Activated CD4-positive, alpha-beta T cell treated with anti-CD3 and anti-CD28 coated beads, Interleukin-2, amount 50 U/mL, for 48 hours (primary cell): Measurements from ENCODE around the gene CCNY.
"Not testable (repeated sequence)": the region's sequence is repeated elsewhere in the genome, so short reads cannot be mapped to it uniquely, and the experiment has no call there.

ENCODE experiments used
- DNase-seq, 2 experiments: peaks; one replicate each; pipeline ENCODE4 v3.0.0-alpha.2; 2020

Gene CCNY

DNA sequence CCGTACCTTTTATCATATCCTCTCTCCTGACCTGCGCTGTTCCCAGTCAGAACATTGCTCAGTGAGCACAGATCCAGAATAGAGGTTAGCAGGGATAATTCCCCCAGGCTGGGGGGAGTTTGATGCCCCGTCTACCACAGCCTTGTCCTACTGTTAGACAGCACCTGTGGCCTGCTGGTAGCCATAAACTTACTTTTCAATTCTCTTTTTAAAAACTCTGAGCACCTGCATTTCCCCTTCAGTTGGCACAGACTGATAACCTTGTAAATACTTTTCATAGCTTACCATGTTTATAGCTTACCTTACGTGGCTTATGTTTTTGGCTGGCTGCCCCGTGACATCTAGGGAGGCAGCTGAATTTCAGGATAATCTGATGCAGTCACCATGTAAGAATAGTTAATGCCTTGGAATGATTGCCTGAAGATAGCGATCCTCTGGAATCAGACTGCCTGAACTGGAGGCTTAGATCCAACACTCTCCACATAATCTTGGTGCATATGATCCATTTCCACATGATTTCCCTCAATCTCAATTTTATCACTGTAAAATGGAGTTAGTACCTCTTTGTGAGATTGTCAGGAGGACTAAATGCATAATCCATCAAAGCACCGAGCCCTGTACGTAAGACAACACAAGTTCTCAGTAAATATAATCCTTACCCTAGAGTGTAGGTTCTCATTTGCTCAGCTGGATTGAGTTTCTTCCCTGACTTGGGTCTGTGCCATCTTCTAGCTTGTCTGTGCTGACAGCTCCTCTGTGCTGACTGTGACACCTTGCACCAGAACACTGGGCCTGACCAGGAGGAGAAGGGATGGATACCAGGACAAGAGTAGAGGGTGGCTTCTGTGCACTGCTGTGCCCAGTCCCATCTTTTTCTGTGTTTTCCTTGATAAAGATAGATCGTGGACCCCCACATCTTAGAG lies 157.1 kb downstream of the CCNY start:
- DNase-seq, result no peak

DNA sequence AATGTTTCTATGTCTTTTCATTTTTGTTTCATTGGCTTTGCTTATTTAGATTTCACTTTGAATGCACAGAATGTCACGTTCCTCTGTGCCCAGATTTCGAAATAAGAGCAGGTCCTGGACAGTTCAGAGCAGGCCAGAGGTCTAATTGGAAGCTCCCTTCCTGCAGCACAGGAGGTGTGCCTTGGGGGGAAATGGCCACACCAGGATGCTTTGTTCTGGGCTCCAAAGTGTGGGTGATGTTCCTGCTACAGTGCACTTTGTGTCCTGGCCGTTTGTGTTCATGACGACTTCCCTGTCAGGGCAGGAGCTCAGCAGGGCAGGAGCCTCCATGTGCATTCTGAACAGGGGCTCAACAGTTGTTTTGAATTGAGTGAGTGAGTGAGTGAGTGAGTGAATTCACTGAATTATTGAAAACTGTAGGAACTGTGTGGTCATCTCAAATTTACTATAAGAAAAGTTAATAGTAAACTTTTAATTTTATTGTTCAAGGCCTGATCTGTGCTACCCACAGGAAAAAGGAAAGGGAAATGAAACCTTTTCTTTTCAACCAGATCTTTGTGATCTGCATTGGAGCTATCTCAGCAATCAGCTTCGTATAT lies 159.3 kb downstream of the CCNY start:
- no peak for DNase-seq

GRCh38 chr10:35497909-35498308 lies 161.6 kb downstream of the CCNY start:
- DNase-seq, result no peak

- no peak for DNase-seq
Observed at GRCh38 chr10:35498693-35499092, 162.4 kb downstream of the CCNY start.

DNA sequence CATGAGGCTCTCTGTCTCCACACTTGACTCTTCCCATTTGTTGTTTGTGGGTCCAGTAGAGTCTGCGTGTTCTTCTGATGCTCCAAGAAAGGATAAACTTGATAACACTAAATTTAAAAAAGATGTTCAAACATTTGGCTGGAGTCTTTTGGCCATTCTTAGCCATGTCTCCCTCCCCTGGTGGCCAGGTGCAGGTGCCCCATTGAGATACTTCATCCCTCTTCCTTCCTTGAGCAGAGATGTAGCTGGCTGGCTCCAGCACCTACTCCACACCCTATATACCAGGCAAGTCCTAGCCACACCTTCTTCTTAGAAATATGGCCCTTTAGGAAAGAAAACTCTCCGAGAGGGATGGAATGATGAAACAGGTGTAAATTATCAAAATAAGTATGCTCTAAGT lies 165.6 kb downstream of the CCNY start:
- DNase-seq, result no peak

DNA sequence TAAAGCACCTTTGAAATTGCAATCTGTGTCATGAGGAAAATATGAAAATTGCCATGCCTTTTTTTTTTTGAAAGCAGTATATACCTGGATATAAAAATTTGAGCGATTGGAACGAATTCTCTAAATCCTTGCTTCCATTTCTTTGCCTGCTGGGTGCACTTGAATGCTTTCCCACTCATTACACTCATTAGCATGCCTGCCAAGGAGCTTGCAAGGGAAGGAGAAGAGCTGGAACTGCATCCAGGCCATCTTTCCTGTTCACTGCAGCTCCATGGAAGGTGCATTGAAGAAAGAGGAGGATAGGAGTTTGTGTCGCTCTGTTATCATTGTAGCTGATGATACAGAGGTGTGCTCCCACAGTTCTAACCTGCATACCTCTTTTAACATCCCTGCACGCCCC lies 166.4 kb downstream of the CCNY start:
- no peak for DNase-seq

DNA sequence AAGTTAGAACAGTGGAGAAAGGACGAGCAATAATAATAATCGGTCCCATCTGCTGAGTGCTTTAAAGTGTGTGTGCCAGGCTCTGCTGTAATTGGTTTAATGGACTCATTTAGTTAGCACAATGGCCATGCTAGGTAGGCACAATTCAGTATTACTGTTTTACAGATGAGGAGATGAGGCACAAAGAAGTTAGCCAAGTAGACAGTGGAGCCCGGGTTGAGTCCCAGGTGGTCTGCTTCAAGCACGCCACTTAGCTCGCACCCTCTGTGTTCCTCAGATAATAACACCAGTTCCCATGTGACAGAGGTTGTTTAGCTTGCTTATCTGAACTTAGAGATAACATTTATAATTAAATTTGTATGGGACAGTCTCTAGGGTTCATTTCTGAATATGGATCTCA lies 167.3 kb downstream of the CCNY start:
- no peak for DNase-seq

GRCh38 chr10:35504132-35504531 lies 167.8 kb downstream of the CCNY start:
- DNase-seq, result no peak

- no peak for DNase-seq
Observed at GRCh38 chr10:35505241-35505873, 169.0 kb downstream of the CCNY start.

- DNase-seq, result no peak
Observed at GRCh38 chr10:35506741-35507140, 170.4 kb downstream of the CCNY start.

- DNase-seq, result no peak
Observed at GRCh38 chr10:35507519-35508109, 171.3 kb downstream of the CCNY start.

GRCh38 chr10:35508647-35509046 lies 172.3 kb downstream of the CCNY start:
- DNase-seq, result no peak

- no peak for DNase-seq
Observed at GRCh38 chr10:35510891-35511290, 174.6 kb downstream of the CCNY start.

DNA sequence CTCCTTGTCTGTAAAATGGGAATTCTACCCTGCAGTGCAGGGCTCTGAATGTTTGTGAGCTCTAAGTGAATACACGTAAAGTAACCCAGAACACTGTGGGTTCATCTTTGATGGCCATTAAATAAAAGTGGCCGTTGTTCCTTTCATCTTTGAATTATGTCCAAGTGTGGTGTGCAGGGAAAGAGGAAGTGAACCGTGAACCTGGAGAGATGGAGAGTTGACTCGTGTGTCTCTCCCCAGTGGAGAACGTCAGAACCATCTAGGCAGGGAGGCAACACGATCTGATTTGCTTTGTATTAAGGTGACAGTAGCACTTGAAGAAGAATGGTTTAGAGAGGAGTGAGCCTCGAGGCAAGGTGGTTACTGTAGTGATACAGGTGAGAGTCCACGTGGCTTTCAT lies 175.3 kb downstream of the CCNY start:
- no peak for DNase-seq

GRCh38 chr10:35516102-35516670 lies 179.9 kb downstream of the CCNY start:
- DNase-seq, result no peak

- DNase-seq, result no peak
Observed at GRCh38 chr10:35517431-35518181, 181.3 kb downstream of the CCNY start.

DNA sequence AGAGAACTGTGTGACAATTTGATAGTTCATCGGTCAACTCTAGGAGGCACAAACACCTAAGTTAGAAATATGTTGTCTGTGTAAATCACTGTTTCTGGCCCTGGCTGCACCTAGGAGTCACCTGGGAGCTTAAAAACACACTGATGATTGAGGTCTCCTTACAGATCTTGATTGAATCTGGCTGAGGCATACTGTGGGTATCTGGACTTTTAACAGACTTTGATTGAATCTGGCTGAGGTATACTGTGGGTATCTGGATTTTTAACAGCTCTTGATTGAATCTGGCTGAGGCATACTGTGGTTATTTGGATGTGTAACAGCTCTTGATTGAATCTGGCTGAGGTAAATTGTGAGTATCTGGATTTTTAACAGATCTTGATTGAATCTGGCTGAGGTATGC lies 181.9 kb downstream of the CCNY start:
- DNase-seq, result not testable (repeated sequence)

GRCh38 chr10:35520996-35521395 lies 184.7 kb downstream of the CCNY start:
- DNase-seq, result no peak

GRCh38 chr10:35523670-35524225 lies 187.4 kb downstream of the CCNY start:
- no peak for DNase-seq

DNA sequence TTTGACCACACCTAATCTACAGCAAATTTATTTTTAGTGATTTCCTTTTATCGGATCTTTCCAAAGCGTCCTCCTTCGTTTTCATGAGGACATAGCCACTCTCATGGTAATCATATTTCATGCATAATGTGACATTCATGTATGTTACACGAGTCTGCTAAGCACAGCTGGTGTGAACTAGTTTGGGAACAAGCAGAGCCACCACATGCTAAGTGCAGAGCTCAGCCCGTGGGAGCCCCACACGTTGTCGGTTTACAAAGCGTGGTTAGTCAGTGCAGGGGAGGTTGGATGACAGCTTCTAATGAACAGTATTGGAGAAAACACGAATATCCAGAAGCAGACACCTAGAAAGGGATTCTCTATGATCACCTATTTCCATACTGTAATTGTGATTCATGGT lies 190.4 kb downstream of the CCNY start:
- no peak for DNase-seq

- no peak for DNase-seq
Observed at GRCh38 chr10:35532141-35532540, 195.8 kb downstream of the CCNY start.

GRCh38 chr10:35533565-35533964 lies 197.3 kb downstream of the CCNY start:
- DNase-seq, result no peak
